IMR-90 (cell line): ENCODE data around the gene ZGLP1. TPM values are rescaled to one million over a fixed set of nuclear protein-coding genes. Genes with fewer than 3 reads are reported as not detected.

Source experiments
- ATAC-seq: fragments of 200-7000 bp; cut with Tn5 transposase; 2 replicates; pipeline ENCODE4 v1.9.1; 2020; ENCODE audit warnings: low read depth, mild to moderate bottlenecking, moderate library complexity
- BruUV-seq: library from RNA; stranded (reverse); fragments of 400-500 nt; replicated peaks from 2 replicates; lab custom pipeline; 2021; lab: Mats Ljungman, UMichigan
- CTCF ChIA-PET: fragments of 300-600 bp; formaldehyde crosslinking; extraction: SDS; loops from one replicate; lab custom pipeline; 2021; ENCODE audit warnings: antibody characterized with exemption; lab: Yijun Ruan, JAX
- POLR2A ChIA-PET: fragments of 300-600 bp; sonication (Branson Sonifier 250); formaldehyde crosslinking; loops from one replicate; lab custom pipeline; 2022; ENCODE audit warnings: antibody characterized with exemption; ENCODE audit not compliant: unreplicated experiment; lab: Charles Lee
- DNase-seq: peaks from one replicate; pipeline ENCODE4 v3.0.0; 2013
- H2AFZ ChIP-seq: replicated peaks from 2 replicates; pipeline ENCODE3; 2013; ENCODE audit warnings: low read length, mild to moderate bottlenecking; ENCODE audit not compliant: poor library complexity
- H2AK5ac ChIP-seq: 2 replicates; pipeline ENCODE4 v1.6.1; 2013; ENCODE audit warnings: low read depth, low read length, inconsistent platforms
- H2AK9ac ChIP-seq: replicated peaks from 2 replicates; pipeline ENCODE3; 2013; ENCODE audit warnings: mild to moderate bottlenecking, low read depth, low read length, moderate library complexity; ENCODE audit not compliant: poor library complexity
- H2BK120ac ChIP-seq: 2 replicates; pipeline ENCODE4 v1.6.1; 2013; ENCODE audit warnings: low read depth, low read length, inconsistent platforms
- H2BK15ac ChIP-seq: 3 replicates; pipeline ENCODE4 v1.6.1; 2013; ENCODE audit warnings: low read depth, low read length, inconsistent platforms
- H2BK20ac ChIP-seq: 2 replicates; pipeline ENCODE4 v1.6.1; 2013; ENCODE audit warnings: low read depth, mild to moderate bottlenecking, inconsistent platforms, low read length, moderate library complexity
- H2BK5ac ChIP-seq: 2 replicates; pipeline ENCODE4 v1.6.1; 2013; ENCODE audit warnings: mild to moderate bottlenecking, low read depth, low read length, inconsistent platforms; ENCODE audit not compliant: poor library complexity, severe bottlenecking
- H3K14ac ChIP-seq: replicated peaks from 2 replicates; pipeline ENCODE4 v1.6.1; 2013; ENCODE audit warnings: low read depth, low read length, inconsistent platforms
- H3K18ac ChIP-seq: 2 replicates; pipeline ENCODE4 v1.6.1; 2013; ENCODE audit warnings: low read depth, low read length, control low read depth
- H3K23ac ChIP-seq: 2 replicates; pipeline ENCODE4 v1.6.1; 2013; ENCODE audit warnings: low read depth, low read length, inconsistent platforms
- H3K27ac ChIP-seq: 2 replicates; pipeline ENCODE4 v1.5.1; 2013; ENCODE audit warnings: mild to moderate bottlenecking, control low read depth, low read length; ENCODE audit not compliant: insufficient read depth
- H3K27me3 ChIP-seq: 2 replicates; pipeline ENCODE4 v1.6.1; 2013; ENCODE audit warnings: low read length; ENCODE audit not compliant: control insufficient read depth, insufficient read depth
- H3K36me3 ChIP-seq: 2 replicates; pipeline ENCODE4 v1.6.1; 2013; ENCODE audit warnings: low read length, mixed read lengths; ENCODE audit not compliant: control insufficient read depth, insufficient read depth
- H3K4ac ChIP-seq: 2 replicates; pipeline ENCODE4 v1.6.1; 2013; ENCODE audit warnings: low read depth, low read length, inconsistent platforms
- H3K4me1 ChIP-seq: 2 replicates; pipeline ENCODE4 v1.6.1; 2013; ENCODE audit warnings: low read length, mixed read lengths; ENCODE audit not compliant: control insufficient read depth, insufficient read depth
- H3K4me2 ChIP-seq: 2 replicates; pipeline ENCODE4 v1.6.1; 2013; ENCODE audit warnings: low read depth, mild to moderate bottlenecking, control low read depth, low read length, moderate library complexity
- H3K4me3 ChIP-seq: 2 replicates; pipeline ENCODE4 v1.5.1; 2013; ENCODE audit warnings: low read depth, mild to moderate bottlenecking, control low read depth, low read length, moderate library complexity; ENCODE audit not compliant: insufficient read depth
- H3K56ac ChIP-seq: 2 replicates; pipeline ENCODE4 v1.6.1; 2013; ENCODE audit warnings: low read length, inconsistent platforms; ENCODE audit not compliant: insufficient read depth; ENCODE audit errors: extremely low read depth
- H3K79me1 ChIP-seq, 2 experiments: 2 replicates each; pipeline ENCODE4 v1.6.1; 2013; ENCODE audit warnings: low read length in 2 of 2, inconsistent platforms in 1 of 2, low read depth in 1 of 2
- H3K9ac ChIP-seq: 2 replicates; pipeline ENCODE4 v1.6.1; 2013; ENCODE audit warnings: low read depth, low read length, control low read depth
- H3K9me1 ChIP-seq: 2 replicates; pipeline ENCODE4 v1.6.1; 2013; ENCODE audit warnings: low read length, inconsistent platforms; ENCODE audit not compliant: insufficient read depth
- H3K9me3 ChIP-seq: 2 replicates; pipeline ENCODE4 v1.6.1; 2013; ENCODE audit warnings: low read length; ENCODE audit not compliant: control insufficient read depth, insufficient read depth
- H4K20me1 ChIP-seq: 2 replicates; pipeline ENCODE4 v1.6.1; 2013; ENCODE audit warnings: low read length, inconsistent platforms; ENCODE audit not compliant: insufficient read depth
- H4K5ac ChIP-seq: 2 replicates; pipeline ENCODE4 v1.6.1; 2013; ENCODE audit warnings: mild to moderate bottlenecking, low read depth, low read length, control low read depth
- H4K8ac ChIP-seq, 2 experiments: 2 replicates each; pipeline ENCODE4 v1.6.1; 2013; ENCODE audit warnings: low read depth in 2 of 2, low read length in 2 of 2, control low read depth in 1 of 2, inconsistent platforms in 1 of 2
- H4K91ac ChIP-seq: 2 replicates; pipeline ENCODE4 v1.6.1; 2013; ENCODE audit warnings: low read depth, low read length, inconsistent platforms; ENCODE audit not compliant: insufficient read depth
- MAZ ChIP-seq: IDR thresholded peaks from 2 replicates; pipeline ENCODE4 v1.6.1; 2012; ENCODE audit warnings: low read depth, mild to moderate bottlenecking, low read length, improper control_type of control experiment, moderate library complexity, borderline replicate concordance
- NFE2L2 ChIP-seq: fragments of 150-350 bp; IDR thresholded peaks from 2 replicates; pipeline ENCODE4 v1.6.1; 2016; ENCODE audit warnings: low read depth, mild to moderate bottlenecking, low read length
- WGBS, 2 experiments: methylation state at CpG; one replicate each; pipeline versions ENCODE4 v1.1.5 to v1.1.7; 2013; ENCODE audit warnings: missing lambda C conversion rate in 2 of 2; ENCODE audit not compliant: insufficient read length in 1 of 2; ENCODE audit errors: extremely low coverage in 2 of 2; 5-methylcytosine and 5-hydroxymethylcytosine counted together
- dilution Hi-C: fragments of 300-500 bp; cut with HindIII; formaldehyde crosslinking; loops from one replicate; pipeline ENCODE4 v1.14.3; 2018; ENCODE audit warnings: low sequenced_read_pairs; ENCODE audit not compliant: unreplicated experiment
- in situ Hi-C: fragments of 300-500 bp; cut with MboI; formaldehyde crosslinking; loops from 3 replicates; pipeline ENCODE4 v1.14.3; 2019; ENCODE audit warnings: low sequenced_read_pairs, inconsistent platforms, mixed read lengths
- intact Hi-C: fragments of 100-400 bp; cut with micrococcal nuclease; formaldehyde crosslinking; loops from 2 replicates; pipeline ENCODE4 v1.10.0; 2022
- polyA plus RNA-seq, 3 experiments: library from polyadenylated mRNA; depleted of rRNA; stranded (reverse); fragments of >200 nt; gene quantifications; 2 replicates each; pipeline ENCODE4 v1.2.3, GENCODE V29; 2012; ENCODE audit warnings: low replicate concordance in 1 of 3
- total RNA-seq: library from RNA; depleted of rRNA; stranded (reverse); fragments of >200 nt; gene quantifications from 2 replicates; pipeline ENCODE4 v1.2.3, GENCODE V29; 2012

The ZGLP1 gene
- total and polyA plus RNA-seq, 2 of the 4 experiments (the other 2 are of a cell fraction), result 0.54 to 3.1 TPM

- peak within 1 kb of the TSS; percentile 47 for H3K27ac ChIP-seq
- peak within 1 kb of the TSS; percentile 45 for H3K9ac ChIP-seq
- H3K27me3 ChIP-seq, result no peaks in the 10 kb centered on the region; the same call in 1 of the 2 replicates
- intact Hi-C loops, result no loop called here
- H2BK15ac ChIP-seq, result peak within 1 kb of the TSS; percentile 73; the same call in 1 of the 3 replicates
- H2BK20ac ChIP-seq, result 0 out of 2 replicates have a peak within 1 kb of the TSS, but pooled peaks have one; percentile 46
- H3K4me1 ChIP-seq, result peaks cover 24% of the 10 kb centered on the region
- H4K5ac ChIP-seq, result peak within 1 kb of the TSS; percentile 32; the same call in 1 of the 2 replicates
- H4K91ac ChIP-seq, result peak within 1 kb of the TSS; percentile 41; the same call in 1 of the 2 replicates
- dilution Hi-C loops, result no loop called here
- H2BK120ac ChIP-seq, result peak within 1 kb of the TSS; percentile 26
- H3K18ac ChIP-seq, result peak within 1 kb of the TSS; percentile 47
- H3K79me1 ChIP-seq, result peaks cover 0 to 4% of the 10 kb centered on the region in 2 experiments; a peak in 1 of 4 replicates
- H4K8ac ChIP-seq, result peak within 1 kb of the TSS; percentile 59 to 82
- ChIA-PET CTCF (interaction anchor here (0.8 kb wide), 1 partner anchor 99 kb away, joined by 3 read pairs; no protein-coding TSS in a partner anchor), POLR2A (interaction anchor here (0.7 to 1.0 kb wide), 2 partner anchors 16 to 17 kb away, joined by 3 read pairs; no protein-coding TSS in a partner anchor)
- H3K9me1 ChIP-seq, result peaks cover 12% of the 10 kb centered on the region
- in situ Hi-C loops, result no loop called here
- BruUV-seq, result no TSS peak
- H3K14ac ChIP-seq, result peak within 1 kb of the TSS; percentile 77
- H3K4me3 ChIP-seq, result peak within 1 kb of the TSS; percentile 77
- H3K4ac ChIP-seq, result peak within 1 kb of the TSS; percentile 72
- ATAC-seq, result peak; percentile 10
- WGBS, 2 experiments, result 4% methylated on average over 14 of the region's 45 CpGs; no CpG with 5 or more reads in 1 of the 2 experiments
- H3K56ac ChIP-seq, result no peak within 1 kb of the TSS
- TF ChIP-seq MAZ (peak; percentile 37; the same call in 1 of the 2 replicates), NFE2L2 (no peak)
- H2AFZ ChIP-seq, result peak within 1 kb of the TSS; percentile 92
- peak; percentile 42 for DNase-seq
- 0 out of 2 replicates have a peak, but pooled peaks cover 2% of the 10 kb centered on the region for H4K20me1 ChIP-seq
- peak within 1 kb of the TSS; percentile 96 for H3K4me2 ChIP-seq
- peak within 1 kb of the TSS; percentile 58 for H2BK5ac ChIP-seq
- H2AK5ac ChIP-seq, result peak within 1 kb of the TSS; percentile 86; the same call in 1 of the 2 replicates
- H2AK9ac ChIP-seq, result peak within 1 kb of the TSS; percentile 88
- peak within 1 kb of the TSS; percentile 64; the same call in 1 of the 2 replicates for H3K23ac ChIP-seq
- H3K9me3 ChIP-seq, result no peaks in the 10 kb centered on the region
- H3K36me3 ChIP-seq, result peaks cover 16% of the 10 kb centered on the region; the same call in 1 of the 2 replicates
Measured at GRCh38 chr19:10289836-10290356, 19.7 kb downstream of the ZGLP1 start, which contains the start of gene ICAM5. TSS of gene ICAM5 (plus strand) at chr19:10289952. CDS start at chr19:10290044, 92 bp downstream.
